Neural cell (in vitro differentiated cells): Measurements from ENCODE around the gene GPR180. TPM values are rescaled to one million over a fixed set of nuclear protein-coding genes. Genes with fewer than 3 reads are reported as not detected.

ENCODE experiments used
- H2AFZ ChIP-seq: fragments of 200-600, 300-800 bp; sonication (generic), shearing (Covaris generic); 2 replicates; pipeline ENCODE4 v1.6.0; 2014; ENCODE audit warnings: low read depth, mild to moderate bottlenecking, antibody characterized with exemption, low read length, moderate library complexity
- H3F3A ChIP-seq: fragments of 200-600 bp; shearing (Covaris generic); 2 replicates; pipeline ENCODE4 v1.6.1; 2016; ENCODE audit warnings: mild to moderate bottlenecking, moderate library complexity, mixed read lengths, antibody characterized with exemption, low read length; ENCODE audit not compliant: insufficient read depth, poor library complexity, severe bottlenecking
- H3K27ac ChIP-seq: fragments of 200-600, 300-800 bp; sonication (generic), shearing (Covaris generic); 2 replicates; pipeline ENCODE4 v1.5.1; 2014; ENCODE audit warnings: mild to moderate bottlenecking, low read length, moderate library complexity
- H3K27me3 ChIP-seq: fragments of 300-800, 200-600 bp; sonication (generic), shearing (Covaris generic); 2 replicates; pipeline ENCODE4 v1.6.0; 2014; ENCODE audit warnings: mild to moderate bottlenecking, low read depth, low read length, moderate library complexity; ENCODE audit not compliant: insufficient read depth
- H3K36me3 ChIP-seq: fragments of 300-800, 200-600 bp; sonication (generic), shearing (Covaris generic); 2 replicates; pipeline ENCODE4 v1.5.1; 2014; ENCODE audit warnings: mild to moderate bottlenecking, antibody characterized with exemption, low read length, moderate library complexity; ENCODE audit not compliant: insufficient read depth
- H3K4me2 ChIP-seq: fragments of 300-800, 200-600 bp; sonication (generic), shearing (Covaris generic); 2 replicates; pipeline ENCODE4 v1.6.0; 2014; ENCODE audit warnings: mild to moderate bottlenecking, low read length
- H3K4me3 ChIP-seq: fragments of 300-800, 200-600 bp; sonication (generic), shearing (Covaris generic); 2 replicates; pipeline ENCODE4 v1.5.1; 2014; ENCODE audit warnings: mild to moderate bottlenecking, low read length, moderate library complexity
- H3K79me2 ChIP-seq: fragments of 200-600 bp; shearing (Covaris generic); replicated peaks from 2 replicates; pipeline ENCODE4 v1.6.0; 2014; ENCODE audit warnings: mild to moderate bottlenecking, low read length, moderate library complexity; ENCODE audit not compliant: insufficient read depth
- H3K9ac ChIP-seq: fragments of 300-800, 200-600 bp; sonication (generic), shearing (Covaris generic); 2 replicates; pipeline ENCODE4 v1.6.1; 2016; ENCODE audit warnings: mild to moderate bottlenecking, low read length, mixed read lengths
- H3K9me2 ChIP-seq: fragments of 200-600 bp; shearing (Covaris generic); 2 replicates; pipeline ENCODE4 v1.6.1; 2016; ENCODE audit warnings: mild to moderate bottlenecking, low read length, mixed read lengths; ENCODE audit not compliant: insufficient read depth
- H3K9me3 ChIP-seq: fragments of 200-600, 300-800 bp; sonication (generic), shearing (Covaris generic); 2 replicates; pipeline ENCODE4 v1.6.1; 2016; ENCODE audit warnings: mild to moderate bottlenecking, mixed run types, low read length, moderate library complexity, mixed read lengths
- H4K20me1 ChIP-seq: fragments of 200-600 bp; shearing (Covaris generic); 2 replicates; pipeline ENCODE4 v1.6.1; 2016; ENCODE audit warnings: mild to moderate bottlenecking, mixed run types; ENCODE audit not compliant: insufficient read depth
- CTCF ChIP-seq: fragments of 450-650 bp; IDR thresholded peaks from 2 replicates; pipeline ENCODE4 v1.5.1; 2014; ENCODE audit warnings: antibody characterized with exemption, mild to moderate bottlenecking, moderate library complexity; ENCODE audit not compliant: poor library complexity, severe bottlenecking
- EP300 ChIP-seq: fragments of 450-650 bp; conservative IDR thresholded peaks from 2 replicates; pipeline ENCODE4 v1.6.1; 2014; ENCODE audit warnings: antibody characterized with exemption, mild to moderate bottlenecking, moderate library complexity; ENCODE audit not compliant: poor library complexity, severe bottlenecking
- EZH2 ChIP-seq: fragments of 200-600, 300-800 bp; shearing (Covaris generic), sonication (generic); IDR thresholded peaks from 2 replicates; pipeline ENCODE4 v1.6.1; 2014; ENCODE audit warnings: antibody characterized with exemption, low read length, borderline replicate concordance, mild to moderate bottlenecking; ENCODE audit not compliant: insufficient read depth, poor library complexity, severe bottlenecking
- MXI1 ChIP-seq: fragments of 450-650 bp; conservative IDR thresholded peaks from 2 replicates; pipeline ENCODE4 v1.6.1; 2014; ENCODE audit warnings: antibody characterized with exemption, mild to moderate bottlenecking; ENCODE audit not compliant: poor library complexity, severe bottlenecking
- POLR2AphosphoS5 ChIP-seq: IDR thresholded peaks from 2 replicates; pipeline ENCODE4 v1.6.1; 2012
- RAD21 ChIP-seq: fragments of 450-650 bp; conservative IDR thresholded peaks from 2 replicates; pipeline ENCODE4 v1.6.1; 2014; ENCODE audit warnings: antibody characterized with exemption, mild to moderate bottlenecking, moderate library complexity
- REST ChIP-seq: IDR thresholded peaks from 2 replicates; pipeline ENCODE4 v1.6.1; 2012; ENCODE audit warnings: borderline replicate concordance
- SMC3 ChIP-seq: fragments of 450-650 bp; conservative IDR thresholded peaks from 2 replicates; pipeline ENCODE4 v1.6.1; 2014; ENCODE audit warnings: antibody characterized with exemption, mild to moderate bottlenecking, moderate library complexity; ENCODE audit not compliant: poor library complexity
- TAF1 ChIP-seq: IDR thresholded peaks from 2 replicates; pipeline ENCODE4 v1.6.1; 2012; ENCODE audit warnings: low read depth
- polyA plus RNA-seq: library from polyadenylated mRNA; depleted of rRNA; stranded (reverse); fragments of >200 nt; gene quantifications from 2 replicates; pipeline ENCODE4 v1.2.3, GENCODE V29; 2014

Gene GPR180
- polyA plus RNA-seq, 1 donor from 2014 or later: 5.7 TPM

GRCh38 chr13:94558716-94559115, 42.9 kb upstream of the GPR180 start:
- Histone ChIP-seq H3K9me3 (no peaks in the 10 kb centered on the region), H3K9ac (no peak overlapping the region), H3K79me2 (no peaks in the 10 kb centered on the region), H3K9me2 (no peaks in the 10 kb centered on the region), H3F3A (no peaks in the 10 kb centered on the region), H2AFZ (no peak overlapping the region), H3K4me3 (no peak overlapping the region), H4K20me1 (no peaks in the 10 kb centered on the region), H3K27me3 (no peaks in the 10 kb centered on the region), H3K27ac (no peak overlapping the region), H3K4me2 (no peak overlapping the region), H3K36me3 (no peaks in the 10 kb centered on the region)
- TF ChIP-seq SMC3 (no peak), REST (no peak), CTCF (no peak), POLR2AphosphoS5 (no peak), EP300 (no peak), RAD21 (no peak), TAF1 (no peak), EZH2 (no peak), MXI1 (no peak)

- Histone ChIP-seq H2AFZ (no peak overlapping the region), H3K27ac (no peak overlapping the region), H3K9me3 (no peaks in the 10 kb centered on the region)
These were observed 42.3 kb upstream of the GPR180 start for GRCh38 chr13:94559222-94559795.

More at GRCh38 chr13:94559222-94559795, 42.3 kb upstream of the GPR180 start:
- TF ChIP-seq REST (no peak), RAD21 (no peak), MXI1 (no peak), CTCF (no peak), EP300 (no peak), SMC3 (no peak), TAF1 (no peak), POLR2AphosphoS5 (no peak), EZH2 (no peak)
- H3F3A ChIP-seq: no peaks in the 10 kb centered on the region
- no peaks in the 10 kb centered on the region for H3K79me2 ChIP-seq
- H4K20me1 ChIP-seq: no peaks in the 10 kb centered on the region
- H3K4me2 ChIP-seq: no peak overlapping the region
- no peak overlapping the region for H3K4me3 ChIP-seq
- H3K9me2 ChIP-seq: no peaks in the 10 kb centered on the region
- H3K36me3 ChIP-seq: no peaks in the 10 kb centered on the region
- H3K27me3 ChIP-seq: no peaks in the 10 kb centered on the region
- no peak overlapping the region for H3K9ac ChIP-seq
